HEK293 (cell line): ENCODE results near the gene GATAD2A.

ENCODE experiments used
- CTCF ChIA-PET: fragments of 350-600 bp; formaldehyde crosslinking; extraction: SDS; loops from one replicate; lab custom pipeline; 2021; ENCODE audit warnings: antibody characterized with exemption; lab: Yijun Ruan, JAX
- POLR2A ChIA-PET: fragments of 300-600 bp; formaldehyde crosslinking; extraction: SDS; loops from one replicate; lab custom pipeline; 2020; ENCODE audit warnings: antibody characterized with exemption, inconsistent platforms; lab: Yijun Ruan, JAX
- H3K27ac ChIP-seq: fragments of 200-500 bp; sonication (Bioruptor generic); 2 replicates; pipeline ENCODE4 v1.5.1; 2014; ENCODE audit warnings: low read depth, low read length, control low read depth, inconsistent platforms; ENCODE audit errors: extremely low read depth
- H3K36me3 ChIP-seq, 2 experiments: fragments of 200-500 bp in 1 of 2; sonication (Bioruptor generic) in 1 of 2; 1 replicate in 1 of 2; 2 replicates in 1 of 2; pipeline ENCODE4 v1.5.1; 2014 to 2017; ENCODE audit warnings: inconsistent platforms in 2 of 2, low read length in 2 of 2; ENCODE audit not compliant: control insufficient read depth in 2 of 2, insufficient read depth in 1 of 2
- H3K4me1 ChIP-seq: fragments of 200-500 bp; sonication (Bioruptor generic); 2 replicates; pipeline ENCODE4 v1.5.1; 2014; ENCODE audit warnings: mild to moderate bottlenecking, low read length, inconsistent platforms; ENCODE audit not compliant: control insufficient read depth, insufficient read depth
- H3K4me3 ChIP-seq: 2 replicates; pipeline ENCODE4 v1.5.1; 2011; ENCODE audit warnings: low read depth, mild to moderate bottlenecking, control low read depth, low read length, moderate library complexity
- H3K9me3 ChIP-seq: fragments of 200-500 bp; sonication (Bioruptor generic); 2 replicates; pipeline ENCODE4 v1.5.1; 2014; ENCODE audit warnings: low read depth, low read length, inconsistent platforms; ENCODE audit not compliant: control insufficient read depth, insufficient read depth
- GLI4 ChIP-seq: fragments of 450-650 bp; formaldehyde crosslinking; IDR thresholded peaks from 2 replicates; pipeline ENCODE4 v1.5.1; 2016; ENCODE audit warnings: missing biosample characterization, missing genetic modification characterization
- KLF7 ChIP-seq: fragments of 450-650 bp; formaldehyde crosslinking; IDR thresholded peaks from 2 replicates; pipeline ENCODE4 v1.5.1; 2016; ENCODE audit warnings: missing biosample characterization, missing genetic modification characterization, borderline replicate concordance
- PRDM4 ChIP-seq: fragments of 450-650 bp; formaldehyde crosslinking; IDR thresholded peaks from 2 replicates; pipeline ENCODE4 v1.5.1; 2017; ENCODE audit warnings: missing biosample characterization, missing genetic modification characterization
- RBAK ChIP-seq: fragments of 450-650 bp; formaldehyde crosslinking; IDR thresholded peaks from 2 replicates; pipeline ENCODE4 v1.5.1; 2016; ENCODE audit warnings: missing biosample characterization, missing genetic modification characterization
- TRIM28 ChIP-seq: IDR thresholded peaks from 2 replicates; pipeline ENCODE4 v1.6.1; 2011; ENCODE audit warnings: low read length, control low read depth, borderline replicate concordance
- TSHZ1 ChIP-seq: fragments of 450-650 bp; formaldehyde crosslinking; IDR thresholded peaks from 2 replicates; pipeline ENCODE4 v1.5.1; 2016; ENCODE audit warnings: missing biosample characterization, missing genetic modification characterization, borderline replicate concordance
- ZBTB7A ChIP-seq: fragments of 450-650 bp; formaldehyde crosslinking; IDR thresholded peaks from 2 replicates; pipeline ENCODE4 v1.5.1; 2016; ENCODE audit warnings: low read depth, missing biosample characterization, missing genetic modification characterization
- ZIC2 ChIP-seq: fragments of 450-650 bp; formaldehyde crosslinking; IDR thresholded peaks from 2 replicates; pipeline ENCODE4 v1.5.1; 2016; ENCODE audit warnings: missing biosample characterization, missing genetic modification characterization
- ZNF19 ChIP-seq: fragments of 450-650 bp; formaldehyde crosslinking; IDR thresholded peaks from 2 replicates; pipeline ENCODE4; 2016; ENCODE audit warnings: missing biosample characterization, missing genetic modification characterization, low read depth
- ZNF76 ChIP-seq: fragments of 450-650 bp; formaldehyde crosslinking; IDR thresholded peaks from 2 replicates; pipeline ENCODE4; 2016; ENCODE audit warnings: low read depth, missing biosample characterization, missing genetic modification characterization, borderline replicate concordance
- TF ChIP-seq, protein P1 (sequence below): fragments of 450-650 bp; formaldehyde crosslinking; IDR thresholded peaks from 2 replicates; pipeline ENCODE4 v1.5.1; 2016; ENCODE audit warnings: missing biosample characterization, missing genetic modification characterization
- TF ChIP-seq, protein P2 (sequence below): fragments of 450-650 bp; formaldehyde crosslinking; IDR thresholded peaks from 2 replicates; pipeline ENCODE4 v1.5.1; 2016; ENCODE audit warnings: missing biosample characterization, missing genetic modification characterization, low read depth

The GATAD2A gene

GRCh38 chr19:19426799-19427198 lies 21.3 kb downstream of the GATAD2A start:
- CTCF ChIA-PET = interaction anchor here (0.6 to 2.0 kb wide), 2 partner anchors 63 to 254 kb away, joined by 5 to 6 read pairs; no protein-coding TSS in a partner anchor
- H3K4me1 ChIP-seq = peaks cover 14% of the 10 kb centered on the region

DNA sequence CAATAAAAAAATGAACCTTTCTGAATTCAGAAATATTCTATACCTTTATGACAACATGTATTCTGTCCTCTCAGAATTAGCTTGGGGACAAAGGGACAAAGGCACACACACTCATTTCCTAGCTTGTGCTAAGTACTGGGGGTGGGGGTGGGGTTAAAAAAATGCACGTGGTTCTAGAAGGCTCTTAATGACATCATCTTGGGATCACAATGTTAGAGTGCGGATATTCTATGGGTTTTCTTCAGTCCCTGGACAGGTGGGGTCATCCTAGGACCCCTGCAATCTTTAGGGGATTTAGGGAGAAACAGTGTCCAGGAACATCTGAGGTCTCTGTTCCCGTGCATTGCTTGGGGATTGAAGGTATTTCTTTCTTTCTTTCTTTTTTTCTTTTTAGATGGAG lies 21.8 kb downstream of the GATAD2A start:
- CTCF ChIA-PET = interaction anchor here (0.6 to 2.0 kb wide), 2 partner anchors 10 to 63 kb away, joined by 3 to 6 read pairs; no protein-coding TSS in a partner anchor
- Histone ChIP-seq H3K4me3 (no peak overlapping the region), H3K36me3 (peaks cover 5 to 10% of the 10 kb centered on the region in 2 experiments; a peak in 2 of 3 replicates), H3K27ac (no peak overlapping the region), H3K9me3 (no peaks in the 10 kb centered on the region), H3K4me1 (peaks cover 14% of the 10 kb centered on the region)
- POLR2A ChIA-PET = interaction anchor here (0.6 kb wide), 1 partner anchor 10 kb away, joined by 4 read pairs; no protein-coding TSS in a partner anchor
- TF ChIP-seq, protein P1, sequence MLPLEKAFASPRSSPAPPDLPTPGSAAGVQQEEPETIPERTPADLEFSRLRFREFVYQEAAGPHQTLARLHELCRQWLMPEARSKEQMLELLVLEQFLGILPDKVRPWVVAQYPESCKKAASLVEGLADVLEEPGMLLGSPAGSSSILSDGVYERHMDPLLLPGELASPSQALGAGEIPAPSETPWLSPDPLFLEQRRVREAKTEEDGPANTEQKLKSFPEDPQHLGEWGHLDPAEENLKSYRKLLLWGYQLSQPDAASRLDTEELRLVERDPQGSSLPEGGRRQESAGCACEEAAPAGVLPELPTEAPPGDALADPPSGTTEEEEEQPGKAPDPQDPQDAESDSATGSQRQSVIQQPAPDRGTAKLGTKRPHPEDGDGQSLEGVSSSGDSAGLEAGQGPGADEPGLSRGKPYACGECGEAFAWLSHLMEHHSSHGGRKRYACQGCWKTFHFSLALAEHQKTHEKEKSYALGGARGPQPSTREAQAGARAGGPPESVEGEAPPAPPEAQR (tag by site-specific recombination) = no peak
- TF ChIP-seq, protein P2, sequence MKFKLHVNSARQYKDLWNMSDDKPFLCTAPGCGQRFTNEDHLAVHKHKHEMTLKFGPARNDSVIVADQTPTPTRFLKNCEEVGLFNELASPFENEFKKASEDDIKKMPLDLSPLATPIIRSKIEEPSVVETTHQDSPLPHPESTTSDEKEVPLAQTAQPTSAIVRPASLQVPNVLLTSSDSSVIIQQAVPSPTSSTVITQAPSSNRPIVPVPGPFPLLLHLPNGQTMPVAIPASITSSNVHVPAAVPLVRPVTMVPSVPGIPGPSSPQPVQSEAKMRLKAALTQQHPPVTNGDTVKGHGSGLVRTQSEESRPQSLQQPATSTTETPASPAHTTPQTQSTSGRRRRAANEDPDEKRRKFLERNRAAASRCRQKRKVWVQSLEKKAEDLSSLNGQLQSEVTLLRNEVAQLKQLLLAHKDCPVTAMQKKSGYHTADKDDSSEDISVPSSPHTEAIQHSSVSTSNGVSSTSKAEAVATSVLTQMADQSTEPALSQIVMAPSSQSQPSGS = peak; percentile 76
- TF ChIP-seq RBAK (tag by site-specific recombination) = no peak

More at GRCh38 chr19:19426799-19427198, 21.3 kb downstream of the GATAD2A start:
- H3K36me3 ChIP-seq = peaks cover 5 to 10% of the 10 kb centered on the region in 2 experiments; a peak in 2 of 3 replicates
- H3K27ac ChIP-seq = no peak overlapping the region
- H3K4me3 ChIP-seq = no peak overlapping the region
- no peak for TF ChIP-seq KLF7 (tag by site-specific recombination)
- no peak for TF ChIP-seq TSHZ1 (tag by site-specific recombination)
- no peak for TF ChIP-seq GLI4 (tag by site-specific recombination)
- no peak for TF ChIP-seq ZBTB7A (tag by site-specific recombination)
- TF ChIP-seq ZIC2 = no peak
- TF ChIP-seq ZNF76 = no peak
- POLR2A ChIA-PET = interaction anchor here (0.6 to 1.1 kb wide), 2 partner anchors 10 to 22 kb away, joined by 3 to 4 read pairs; partner anchors contain the start of gene GATAD2A
- no peaks in the 10 kb centered on the region for H3K9me3 ChIP-seq

DNA sequence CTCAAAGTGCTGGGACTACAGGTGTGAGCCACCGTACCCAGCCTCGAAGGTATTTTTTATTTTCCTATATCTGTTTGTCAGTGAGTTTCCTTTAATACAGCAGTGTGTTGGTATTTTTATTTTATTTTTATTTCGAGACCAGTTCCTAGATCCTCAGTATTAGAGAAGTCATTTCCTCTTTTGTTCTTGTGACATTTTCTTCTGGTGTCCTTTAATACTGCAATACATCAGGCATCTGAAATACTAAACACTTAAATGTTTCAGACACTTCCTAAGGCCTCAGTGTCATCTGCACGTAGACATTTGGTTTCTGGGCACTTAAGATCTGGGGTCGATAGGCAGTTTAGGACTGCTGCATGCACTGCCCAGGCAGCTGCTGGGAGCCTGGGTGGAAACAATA lies 22.5 kb downstream of the GATAD2A start:
- ChIA-PET POLR2A (no interaction called here), CTCF (interaction anchor here (2.0 kb wide), 1 partner anchor 62 kb away, joined by 6 read pairs; no protein-coding TSS in a partner anchor)
- H3K4me3 ChIP-seq = no peak overlapping the region
- peaks cover 5 to 10% of the 10 kb centered on the region in 2 experiments; a peak in 2 of 3 replicates for H3K36me3 ChIP-seq
- H3K9me3 ChIP-seq = no peaks in the 10 kb centered on the region
- TF ChIP-seq ZNF19 (tag by site-specific recombination) = no peak
- no peak for TF ChIP-seq PRDM4 (tag by site-specific recombination)
- TF ChIP-seq TRIM28 = no peak
- peaks cover 17% of the 10 kb centered on the region for H3K4me1 ChIP-seq
- H3K27ac ChIP-seq = no peak overlapping the region
